ENCODE results near the gene CHI3L1.

Gene CHI3L1

GRCh38 chr1:203136409-203137042 lies 50.0 kb downstream of the CHI3L1 start:
- no peak for TF ChIP-seq TAF1 (IDR thresholded peaks at IDR 0.05; ENCODE audit: borderline replicate concordance, insufficient read depth, low read length)
- no peak for TF ChIP-seq FOXP2 (optimal IDR thresholded peaks at IDR 0.05; ENCODE audit: borderline replicate concordance, extremely low read depth, extremely low read length, insufficient read depth)
- TF ChIP-seq SIN3A (IDR thresholded peaks at IDR 0.05; ENCODE audit: borderline replicate concordance, insufficient read depth, low read length), result no peak
- TF ChIP-seq POLR2AphosphoS5 (IDR thresholded peaks at IDR 0.05; ENCODE audit: low read depth, low read length), result no peak
- no peak for TF ChIP-seq REST (IDR thresholded peaks at IDR 0.05; ENCODE audit: insufficient read depth in 1 of 2, low read depth in 2 of 2, low read length in 2 of 2)

GRCh38 chr1:203135636-203136305 lies 50.7 kb downstream of the CHI3L1 start:
- TF ChIP-seq TAF1 (IDR thresholded peaks at IDR 0.05; ENCODE audit: borderline replicate concordance, insufficient read depth, low read length) (no peak), SIN3A (IDR thresholded peaks at IDR 0.05; ENCODE audit: borderline replicate concordance, insufficient read depth, low read length) (no peak), REST (IDR thresholded peaks at IDR 0.05; ENCODE audit: insufficient read depth in 1 of 2, low read depth in 2 of 2, low read length in 2 of 2) (no peak), POLR2AphosphoS5 (IDR thresholded peaks at IDR 0.05; ENCODE audit: low read depth, low read length) (no peak), FOXP2 (optimal IDR thresholded peaks at IDR 0.05; ENCODE audit: borderline replicate concordance, extremely low read depth, extremely low read length, insufficient read depth) (no peak)

- no peak for TF ChIP-seq TAF1 (IDR thresholded peaks at IDR 0.05; ENCODE audit: borderline replicate concordance, insufficient read depth, low read length)
These were observed 52.4 kb downstream of the CHI3L1 start for GRCh38 chr1:203133970-203134725.

DNA sequence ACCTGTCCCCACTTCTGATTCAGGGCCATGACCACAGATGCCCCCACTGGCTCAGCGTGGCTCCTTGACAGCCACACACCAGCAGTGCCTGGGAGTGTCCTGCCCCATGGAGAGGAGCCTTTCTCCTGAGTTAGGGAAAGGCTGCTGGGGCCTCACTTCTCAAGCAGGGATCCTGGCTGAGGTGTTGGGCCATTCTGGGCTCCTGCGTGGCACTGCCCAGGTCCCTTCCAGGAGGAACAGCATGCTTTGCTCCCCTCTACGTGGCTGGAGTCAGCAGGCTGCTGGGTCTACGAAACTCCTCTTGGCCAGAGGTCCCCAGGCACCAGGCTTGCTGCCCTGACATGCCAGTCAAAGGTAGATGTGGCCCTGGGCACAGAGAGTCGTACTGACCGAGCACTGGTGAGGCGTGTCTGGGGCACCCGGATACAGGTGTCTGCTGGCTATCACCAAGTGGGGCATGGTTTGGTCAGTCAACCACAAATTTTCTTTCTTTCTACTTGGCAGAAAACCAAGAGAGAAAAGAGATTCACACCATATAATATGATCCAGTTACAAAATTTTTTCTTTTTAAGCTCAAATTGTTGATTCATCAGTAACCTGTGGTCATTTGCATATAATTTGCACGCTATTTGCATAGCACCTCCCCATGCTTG lies 54.8 kb downstream of the CHI3L1 start:
- TF ChIP-seq SIN3A (IDR thresholded peaks at IDR 0.05; ENCODE audit: borderline replicate concordance, insufficient read depth, low read length), result no peak
- no peak for TF ChIP-seq POLR2AphosphoS5 (IDR thresholded peaks at IDR 0.05; ENCODE audit: low read depth, low read length)
- no peak for TF ChIP-seq REST (IDR thresholded peaks at IDR 0.05; ENCODE audit: insufficient read depth in 1 of 2, low read depth in 2 of 2, low read length in 2 of 2)
- TF ChIP-seq TAF1 (IDR thresholded peaks at IDR 0.05; ENCODE audit: borderline replicate concordance, insufficient read depth, low read length), result no peak
- no peak for TF ChIP-seq FOXP2 (optimal IDR thresholded peaks at IDR 0.05; ENCODE audit: borderline replicate concordance, extremely low read depth, extremely low read length, insufficient read depth)

DNA sequence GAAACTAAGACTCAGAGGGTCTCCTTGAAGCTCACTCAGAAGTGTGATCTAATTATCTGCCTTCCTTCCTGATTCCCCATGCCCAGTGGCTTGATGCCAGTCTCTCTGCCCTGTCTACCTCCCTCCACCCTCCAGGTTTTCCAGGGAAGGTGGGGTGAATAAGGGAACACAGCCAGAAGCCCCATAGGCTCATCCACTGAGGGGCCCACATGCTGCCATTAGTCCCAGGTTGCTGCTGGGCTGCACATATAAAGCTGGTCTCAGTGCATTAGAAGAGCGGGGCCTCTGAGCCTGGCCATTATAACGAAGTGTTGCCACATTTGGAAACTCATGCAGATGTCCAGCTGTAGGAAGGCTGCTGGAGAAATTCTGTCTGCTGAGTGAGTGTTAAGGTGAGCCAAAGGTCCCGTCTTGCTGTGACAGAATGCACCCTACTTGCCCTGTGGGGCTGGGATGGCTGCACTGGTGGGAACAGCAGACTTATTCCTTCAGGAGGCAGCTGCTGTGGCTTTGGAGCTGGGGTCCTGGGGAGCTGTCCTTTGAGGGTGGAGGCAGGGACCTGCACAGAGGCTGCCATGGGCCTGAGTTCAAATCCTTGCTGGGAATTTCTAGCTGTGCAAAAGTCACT lies 56.0 kb downstream of the CHI3L1 start:
- TF ChIP-seq REST (IDR thresholded peaks at IDR 0.05; ENCODE audit: insufficient read depth in 1 of 2, low read depth in 2 of 2, low read length in 2 of 2) (no peak), FOXP2 (optimal IDR thresholded peaks at IDR 0.05; ENCODE audit: borderline replicate concordance, extremely low read depth, extremely low read length, insufficient read depth) (no peak), POLR2AphosphoS5 (IDR thresholded peaks at IDR 0.05; ENCODE audit: low read depth, low read length) (no peak), SIN3A (IDR thresholded peaks at IDR 0.05; ENCODE audit: borderline replicate concordance, insufficient read depth, low read length) (no peak), TAF1 (IDR thresholded peaks at IDR 0.05; ENCODE audit: borderline replicate concordance, insufficient read depth, low read length) (no peak)

Measured in PFSK-1 (cell line).